Common myeloid progenitor, CD34-positive (primary cell): ENCODE results near the gene FAHD1.
A peak's percentile ranks its signal among the peaks of the same experiment; 100 is the strongest.

Source experiments
- CTCF ChIA-PET: fragments of 350-600 bp; sonication (Branson Sonifier 250); formaldehyde crosslinking; loops from one replicate; lab custom pipeline; 2021; ENCODE audit warnings: antibody characterized with exemption; lab: Charles Lee
- POLR2A ChIA-PET: fragments of 350-600 bp; sonication (Branson Sonifier 250); formaldehyde crosslinking; loops from one replicate; lab custom pipeline; 2021; ENCODE audit warnings: antibody characterized with exemption; lab: Charles Lee
- DNase-seq, 3 donors: peaks; one replicate each; pipeline versions ENCODE4 v3.0.0 to v3.0.0-alpha.2; 2013
- H3K27ac ChIP-seq, 2 experiments: 1 replicate in 1 of 2; 2 replicates in 1 of 2; pipeline ENCODE4 v1.7.0; 2013; ENCODE audit warnings: inconsistent platforms in 2 of 2, low read length in 2 of 2, mild to moderate bottlenecking in 2 of 2, low read depth in 1 of 2, moderate library complexity in 1 of 2; ENCODE audit not compliant: severe bottlenecking in 2 of 2, insufficient read depth in 1 of 2, poor library complexity in 1 of 2
- H3K27me3 ChIP-seq, 5 experiments: replicated peaks in 2 of 5; 1 replicate in 3 of 5; 2 replicates in 2 of 5; pipeline versions ENCODE4 v1.6.1 to v1.7.0; 2013; ENCODE audit warnings: low read length in 4 of 5, mild to moderate bottlenecking in 2 of 5, moderate library complexity in 2 of 5, inconsistent platforms in 1 of 5; ENCODE audit not compliant: insufficient read depth in 5 of 5, control insufficient read depth in 4 of 5
- H3K36me3 ChIP-seq, 4 experiments: 1 replicate in 2 of 4; 2 replicates in 2 of 4; pipeline versions ENCODE4 v1.6.1 to v1.7.0; 2013; ENCODE audit warnings: low read length in 3 of 4, control low read depth in 1 of 4, mild to moderate bottlenecking in 1 of 4; ENCODE audit not compliant: control insufficient read depth in 4 of 4, insufficient read depth in 4 of 4
- H3K4me1 ChIP-seq, 4 experiments: 1 replicate in 3 of 4; 2 replicates in 1 of 4; pipeline versions ENCODE4 v1.6.1 to v1.7.1; 2013; ENCODE audit warnings: low read length in 3 of 4, mild to moderate bottlenecking in 3 of 4, control low read depth in 1 of 4, inconsistent platforms in 1 of 4, moderate library complexity in 1 of 4; ENCODE audit not compliant: control insufficient read depth in 4 of 4, insufficient read depth in 4 of 4; ENCODE audit errors: control extremely low read depth in 1 of 4
- H3K4me3 ChIP-seq, 7 experiments: 1 replicate in 4 of 7; 2 replicates in 3 of 7; pipeline versions ENCODE4 v1.5.1 to v1.7.0; 2013; ENCODE audit warnings: mild to moderate bottlenecking in 7 of 7, low read length in 6 of 7, moderate library complexity in 6 of 7, inconsistent platforms in 2 of 7, low read depth in 2 of 7, control low read depth in 1 of 7; ENCODE audit not compliant: insufficient read depth in 4 of 7, control insufficient read depth in 1 of 7; ENCODE audit errors: extremely low read depth in 1 of 7
- H3K9me3 ChIP-seq, 5 experiments: 1 replicate in 4 of 5; 2 replicates in 1 of 5; pipeline versions ENCODE4 v1.6.1 to v1.7.1; 2013; ENCODE audit warnings: low read length in 4 of 5, mild to moderate bottlenecking in 2 of 5, inconsistent platforms in 1 of 5, low read depth in 1 of 5, moderate library complexity in 1 of 5; ENCODE audit not compliant: control insufficient read depth in 4 of 5, insufficient read depth in 2 of 5; ENCODE audit errors: control extremely low read depth in 1 of 5
- WGBS: methylation state at CpG from one replicate; pipeline ENCODE4 v1.1.5; 2013; ENCODE audit not compliant: insufficient coverage; 5-methylcytosine and 5-hydroxymethylcytosine counted together

FAHD1 gene

GRCh38 chr16:1818204-1818872, 8.7 kb upstream of the FAHD1 start:
- Histone ChIP-seq H3K36me3 (peaks cover 7 to 64% (median 41%) of the 10 kb centered on the region in 4 experiments), H3K27ac (no peak overlapping the region), H3K27me3 (no peaks in the 10 kb centered on the region), H3K4me1 (no peaks in the 10 kb centered on the region), H3K9me3 (no peaks in the 10 kb centered on the region), H3K4me3 (no peak overlapping the region)
- WGBS: 96% methylated on average over 23 of the region's 27 CpGs
- no peak for DNase-seq
- CTCF ChIA-PET: no interaction called here
- POLR2A ChIA-PET: no interaction called here

GRCh38 chr16:1818873-1819525, 8.0 kb upstream of the FAHD1 start:
- 99% methylated on average over 32 of the region's 35 CpGs for WGBS
- no peaks in the 10 kb centered on the region for H3K9me3 ChIP-seq
- H3K27me3 ChIP-seq: no peaks in the 10 kb centered on the region
- H3K27ac ChIP-seq: no peak overlapping the region
- peaks cover 6 to 62% (median 37%) of the 10 kb centered on the region in 4 experiments for H3K36me3 ChIP-seq
- no peak overlapping the region for H3K4me3 ChIP-seq
- no peaks in the 10 kb centered on the region for H3K4me1 ChIP-seq
- POLR2A ChIA-PET: no interaction called here
- DNase-seq: no peak
- CTCF ChIA-PET: no interaction called here

- no peak for DNase-seq
- H3K36me3 ChIP-seq: peaks cover 6 to 62% (median 37%) of the 10 kb centered on the region in 4 experiments
- H3K9me3 ChIP-seq: no peaks in the 10 kb centered on the region
- ChIA-PET CTCF (no interaction called here), POLR2A (no interaction called here)
- H3K27me3 ChIP-seq: no peaks in the 10 kb centered on the region
- no peak overlapping the region for H3K4me3 ChIP-seq
- no peak overlapping the region for H3K27ac ChIP-seq
- no peaks in the 10 kb centered on the region for H3K4me1 ChIP-seq
- WGBS: 96% methylated on average over 14 of the region's 15 CpGs
These were observed 7.4 kb upstream of the FAHD1 start for GRCh38 chr16:1819611-1820010.

- Histone ChIP-seq H3K36me3 (peaks cover 6 to 61% (median 35%) of the 10 kb centered on the region in 4 experiments), H3K27ac (no peak overlapping the region), H3K27me3 (no peaks in the 10 kb centered on the region), H3K4me3 (no peak overlapping the region), H3K4me1 (peaks cover 0 to 3% (median 3%) of the 10 kb centered on the region in 4 experiments), H3K9me3 (no peaks in the 10 kb centered on the region)
- 100% methylated on average over 18 of the region's 25 CpGs for WGBS
- CTCF ChIA-PET: no interaction called here
- POLR2A ChIA-PET: no interaction called here
- peak in 2 of 3 donors; percentile 21 to 53 for DNase-seq
These were observed 6.7 kb upstream of the FAHD1 start for GRCh38 chr16:1820096-1820945.

- H3K4me1 ChIP-seq: peaks cover 0 to 9% (median 9%) of the 10 kb centered on the region in 4 experiments
- ChIA-PET CTCF (no interaction called here), POLR2A (no interaction called here)
- 98% methylated on average over 12 of the region's 12 CpGs for WGBS
- no peak overlapping the region for H3K27ac ChIP-seq
- H3K9me3 ChIP-seq: no peaks in the 10 kb centered on the region
- no peak overlapping the region for H3K4me3 ChIP-seq
- no peak for DNase-seq
- peaks cover 6 to 59% (median 32%) of the 10 kb centered on the region in 4 experiments for H3K36me3 ChIP-seq
- no peaks in the 10 kb centered on the region for H3K27me3 ChIP-seq
These were observed 6.1 kb upstream of the FAHD1 start for GRCh38 chr16:1820946-1821290.

- ChIA-PET POLR2A (no interaction called here), CTCF (interaction anchor here (0.7 kb wide), 1 partner anchor 9 kb away, joined by 3 read pairs; no protein-coding TSS in a partner anchor)
- Histone ChIP-seq H3K36me3 (peaks cover 0 to 50% (median 24%) of the 10 kb centered on the region in 4 experiments), H3K4me1 (peaks cover 0 to 14% (median 11%) of the 10 kb centered on the region in 4 experiments), H3K4me3 (no peak overlapping the region), H3K9me3 (no peaks in the 10 kb centered on the region), H3K27me3 (no peaks in the 10 kb centered on the region), H3K27ac (no peak overlapping the region)
- no peak for DNase-seq
- WGBS: 95% methylated on average over 21 of the region's 24 CpGs
These were observed 5.0 kb upstream of the FAHD1 start for GRCh38 chr16:1821861-1822611.
